CD1c-positive myeloid dendritic cell (primary cell): ENCODE measurements around the gene TMEM121B.
A peak's percentile ranks its signal among the peaks of the same experiment; 100 is the strongest.

Source experiments
- DNase-seq: peaks from one replicate; pipeline ENCODE4 v3.0.0-alpha.2; 2016; ENCODE audit errors: extremely low spot score

TMEM121B gene

DNA sequence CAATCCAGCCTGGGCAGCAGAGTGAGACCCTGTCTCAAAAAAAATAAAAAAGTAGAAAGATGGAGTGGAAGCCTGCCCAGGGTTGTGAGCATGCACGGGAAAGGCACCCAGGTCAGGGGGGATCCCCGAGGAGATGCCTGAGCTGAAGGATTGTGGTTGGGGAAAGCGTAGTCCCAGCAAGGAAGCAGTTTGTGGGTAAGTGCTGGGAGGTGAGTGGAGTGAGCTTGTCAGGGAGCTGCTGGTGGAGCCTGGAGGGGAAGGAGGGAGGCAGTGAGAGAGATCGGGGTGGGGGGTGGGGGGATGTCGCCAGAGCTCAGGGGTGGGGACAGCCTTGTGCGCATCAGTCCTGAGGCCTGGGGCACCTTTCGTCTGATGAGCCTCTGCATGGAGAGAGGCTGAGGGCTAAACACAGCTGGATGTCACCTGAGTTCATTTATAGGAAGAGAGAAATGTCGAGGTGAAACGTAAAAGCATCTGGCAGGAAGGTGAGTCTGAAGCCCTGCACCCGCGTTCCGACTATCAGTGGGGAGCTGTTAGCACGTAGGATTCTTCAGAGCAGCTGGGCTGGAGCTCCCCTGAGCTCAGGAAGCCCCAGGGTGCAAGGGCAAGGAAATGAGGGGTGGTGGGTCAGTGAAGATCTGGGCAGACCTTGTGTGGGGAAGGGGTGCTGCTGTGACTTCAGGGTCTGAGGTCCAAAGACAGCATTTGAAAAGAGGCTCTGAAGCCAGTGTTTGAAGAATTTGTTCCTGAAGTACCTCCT lies 10.2 kb downstream of the TMEM121B start:
- no peak for DNase-seq

DNA sequence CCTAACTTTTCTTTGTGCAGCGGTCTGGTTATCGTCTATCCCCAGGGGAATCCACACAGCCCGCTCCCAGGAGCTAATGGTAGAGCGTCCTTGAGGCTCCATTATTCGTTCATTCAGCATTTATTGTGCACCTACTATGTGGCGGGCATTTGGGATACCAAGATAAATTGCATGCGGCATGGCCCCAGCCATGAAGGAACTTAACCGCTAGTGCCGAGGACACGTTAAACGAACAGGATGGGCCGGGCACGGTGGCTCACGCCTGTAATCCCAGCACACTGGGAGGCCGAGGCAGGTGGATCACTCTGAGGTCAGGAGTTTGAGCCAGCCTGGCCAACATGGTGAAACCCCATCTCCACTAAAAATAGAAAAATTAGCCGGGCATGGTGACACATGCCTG lies 11.2 kb downstream of the TMEM121B start:
- DNase-seq: no peak

DNA sequence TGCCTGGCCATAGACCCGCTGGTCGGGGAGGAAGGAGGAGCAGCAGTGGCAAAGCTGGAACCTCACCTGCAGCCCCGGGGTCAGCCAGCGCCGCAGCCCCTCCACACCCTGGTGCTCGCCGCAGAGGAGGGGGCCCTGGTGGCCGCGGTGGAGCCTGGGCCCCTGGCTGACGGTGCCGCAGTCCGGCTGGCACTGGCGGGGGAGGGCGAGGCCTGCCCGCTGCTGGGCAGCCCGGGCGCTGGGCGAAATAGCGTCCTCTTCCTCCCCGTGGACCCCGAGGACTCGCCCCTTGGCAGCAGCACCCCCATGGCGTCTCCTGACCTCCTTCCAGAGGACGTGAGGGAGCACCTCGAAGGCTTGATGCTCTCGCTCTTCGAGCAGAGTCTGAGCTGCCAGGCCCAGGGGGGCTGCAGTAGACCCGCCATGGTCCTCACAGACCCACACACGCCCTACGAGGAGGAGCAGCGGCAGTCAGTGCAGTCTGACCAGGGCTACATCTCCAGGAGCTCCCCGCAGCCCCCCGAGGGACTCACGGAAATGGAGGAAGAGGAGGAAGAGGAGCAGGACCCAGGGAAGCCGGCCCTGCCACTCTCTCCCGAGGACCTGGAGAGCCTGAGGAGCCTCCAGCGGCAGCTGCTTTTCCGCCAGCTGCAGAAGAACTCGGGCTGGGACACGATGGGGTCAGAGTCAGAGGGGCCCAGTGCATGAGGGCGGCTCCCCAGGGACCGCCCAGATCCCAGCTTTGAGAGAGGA lies 11.9 kb downstream of the TMEM121B start:
- no peak for DNase-seq

GRCh38 chr22:17108256-17109112 lies 12.7 kb downstream of the TMEM121B start:
- no peak for DNase-seq

DNA sequence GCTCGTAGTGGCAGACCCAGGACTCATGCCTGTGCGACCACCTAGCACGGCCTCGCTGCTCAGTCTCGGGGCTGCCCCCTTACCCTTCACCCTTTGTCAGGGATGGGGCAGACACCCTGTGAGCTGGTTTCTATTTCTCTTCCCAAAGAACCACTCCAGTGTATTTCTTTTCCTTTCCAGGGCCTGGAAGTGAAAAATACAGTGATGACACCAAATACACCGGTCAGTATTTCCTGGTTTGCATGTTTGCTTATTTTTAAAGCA lies 13.7 kb downstream of the TMEM121B start:
- no peak for DNase-seq

GRCh38 chr22:17106785-17107546 lies 14.2 kb downstream of the TMEM121B start:
- DNase-seq: peak; percentile 92

DNA sequence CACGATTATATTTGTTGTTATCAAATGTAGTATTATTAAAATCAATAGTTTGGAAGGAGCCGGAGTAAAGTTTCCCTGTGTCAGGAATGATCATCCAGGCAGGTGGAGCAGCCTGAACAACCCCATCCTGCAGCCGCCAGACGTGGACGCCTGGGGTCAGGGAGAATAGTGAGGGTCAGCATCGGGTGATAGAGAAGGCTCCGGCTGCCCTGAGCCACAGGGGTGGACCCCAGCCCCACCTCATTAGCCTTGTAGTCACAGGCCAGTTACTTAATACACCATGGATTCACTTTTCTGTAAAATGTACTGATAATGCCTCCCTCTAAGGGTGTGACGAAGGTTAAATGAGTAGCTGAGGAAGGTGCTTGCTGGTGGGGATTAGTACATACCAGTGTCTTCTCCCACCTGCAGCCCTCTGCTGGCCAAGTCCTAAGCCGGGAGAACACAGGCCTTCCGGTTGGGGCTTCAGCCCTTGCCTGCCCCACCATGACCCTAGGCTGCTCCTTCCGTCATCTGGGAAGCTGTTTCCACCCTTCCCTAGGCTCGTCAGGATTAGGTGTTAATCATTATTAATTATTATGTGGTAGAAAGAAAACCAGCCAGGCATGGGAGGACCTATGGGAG lies 14.9 kb downstream of the TMEM121B start:
- DNase-seq: no peak

DNA sequence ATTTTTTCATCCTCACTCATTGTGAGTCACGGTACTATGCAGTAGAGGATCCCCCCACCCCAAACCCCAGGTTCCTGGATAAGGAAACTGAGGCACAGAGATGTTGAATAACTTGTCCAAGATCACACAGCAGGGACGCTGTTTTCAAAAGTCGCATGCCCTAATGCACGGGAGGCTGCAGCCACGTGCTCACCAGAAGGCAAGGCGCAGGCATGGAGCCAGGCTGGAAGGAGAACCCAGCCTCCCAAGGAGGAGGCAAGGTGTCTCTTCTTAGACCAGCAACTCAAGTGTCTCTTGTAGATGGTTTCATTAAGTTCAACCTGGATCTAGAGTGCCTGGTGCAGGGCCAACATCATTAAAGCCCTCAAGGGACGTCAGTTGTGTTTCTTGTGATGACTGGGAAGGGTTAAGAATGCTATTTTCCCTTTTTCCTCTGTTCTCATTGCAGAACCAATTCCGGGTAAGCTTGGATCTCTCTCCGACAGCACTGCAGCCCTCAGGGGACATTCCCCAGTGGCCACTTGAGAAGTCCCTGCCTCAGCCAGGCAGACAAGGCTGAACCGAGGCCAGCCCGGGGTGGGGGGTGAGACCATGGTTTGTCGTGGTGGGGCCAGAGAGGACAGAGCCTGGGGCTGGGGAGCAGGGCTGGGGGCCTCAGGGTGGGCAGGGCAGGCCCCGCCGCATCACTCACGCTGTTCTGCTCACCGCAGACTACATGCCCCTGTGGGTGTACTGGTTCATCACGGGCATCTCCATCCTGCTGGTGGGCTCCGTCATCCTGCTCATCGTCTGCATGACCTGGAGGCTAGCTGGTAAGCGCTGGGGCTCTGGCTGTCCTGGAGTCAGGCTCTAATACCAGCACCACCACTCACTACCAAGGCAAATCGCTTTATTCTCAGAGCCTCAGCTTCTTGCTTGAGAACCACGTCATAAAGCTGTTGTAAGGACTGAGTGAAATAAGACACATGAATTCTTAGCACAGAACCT lies 15.7 kb downstream of the TMEM121B start:
- DNase-seq: no peak

GRCh38 chr22:17104336-17104935 lies 16.7 kb downstream of the TMEM121B start:
- DNase-seq: no peak

DNA sequence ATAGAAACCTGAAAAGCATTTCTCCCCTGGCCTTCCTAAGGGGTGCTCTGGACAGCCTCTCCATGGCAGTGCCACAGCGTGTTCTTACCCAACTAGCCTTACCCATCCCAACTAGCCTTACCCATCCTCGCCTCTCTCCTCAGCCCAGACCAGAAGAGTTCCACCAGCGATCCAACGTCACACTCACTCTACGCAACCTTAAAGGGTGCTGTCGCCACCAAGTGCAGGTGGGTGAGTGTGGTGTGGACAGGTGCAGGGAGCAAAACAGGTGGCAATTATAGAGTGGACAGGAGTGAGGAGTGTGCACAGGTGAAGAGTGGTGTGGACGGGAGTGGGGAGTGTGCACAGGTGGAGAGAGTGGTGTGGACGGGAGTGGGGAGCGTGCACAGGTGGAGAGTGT lies 17.8 kb downstream of the TMEM121B start:
- no peak for DNase-seq

- DNase-seq: peak; percentile 82
Observed at GRCh38 chr22:17102297-17102667, 18.9 kb downstream of the TMEM121B start.

- DNase-seq: peak; percentile 88
Observed at GRCh38 chr22:17101475-17102296, 19.5 kb downstream of the TMEM121B start.

GRCh38 chr22:17100621-17101020 lies 20.5 kb downstream of the TMEM121B start:
- DNase-seq: peak; percentile 47

DNA sequence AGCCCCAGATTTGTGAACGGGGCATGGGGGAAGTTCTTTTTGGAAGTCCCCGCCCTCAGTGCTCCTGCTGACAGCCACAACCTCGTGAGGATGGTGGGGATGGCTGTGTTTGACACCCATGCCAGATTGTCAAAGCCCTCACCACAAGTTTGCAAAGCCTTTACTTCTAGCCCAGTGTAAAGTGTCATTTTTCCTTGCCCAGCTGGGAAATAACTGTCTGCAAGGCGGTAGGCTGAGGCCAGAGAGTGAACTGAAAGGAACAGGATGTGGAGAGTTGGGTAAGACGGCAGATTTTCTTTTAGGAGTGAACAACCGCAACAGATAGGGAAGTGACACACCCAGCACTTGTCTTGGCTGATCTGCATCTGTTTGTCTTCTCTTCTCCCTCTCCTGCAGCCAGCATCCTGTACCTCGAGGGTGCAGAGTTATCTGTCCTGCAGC lies 22.8 kb downstream of the TMEM121B start:
- DNase-seq: peak; percentile 83

DNA sequence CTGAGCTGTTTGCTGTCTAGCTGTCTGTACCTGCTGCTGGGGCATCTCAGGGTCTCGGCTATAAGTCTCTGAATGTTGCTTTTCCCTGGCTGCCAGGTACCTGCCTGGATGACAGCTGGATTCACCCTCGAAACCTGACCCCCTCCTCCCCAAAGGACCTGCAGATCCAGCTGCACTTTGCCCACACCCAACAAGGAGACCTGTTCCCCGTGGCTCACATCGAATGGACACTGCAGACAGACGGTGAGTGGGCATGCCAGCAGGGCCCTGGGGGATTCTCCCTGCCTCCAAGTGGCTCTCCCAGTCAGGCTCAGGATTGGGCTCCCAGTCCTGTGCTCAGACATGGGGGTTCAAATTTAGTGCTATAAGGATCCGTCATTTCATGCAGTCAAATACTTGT lies 23.5 kb downstream of the TMEM121B start:
- DNase-seq: no peak

DNA sequence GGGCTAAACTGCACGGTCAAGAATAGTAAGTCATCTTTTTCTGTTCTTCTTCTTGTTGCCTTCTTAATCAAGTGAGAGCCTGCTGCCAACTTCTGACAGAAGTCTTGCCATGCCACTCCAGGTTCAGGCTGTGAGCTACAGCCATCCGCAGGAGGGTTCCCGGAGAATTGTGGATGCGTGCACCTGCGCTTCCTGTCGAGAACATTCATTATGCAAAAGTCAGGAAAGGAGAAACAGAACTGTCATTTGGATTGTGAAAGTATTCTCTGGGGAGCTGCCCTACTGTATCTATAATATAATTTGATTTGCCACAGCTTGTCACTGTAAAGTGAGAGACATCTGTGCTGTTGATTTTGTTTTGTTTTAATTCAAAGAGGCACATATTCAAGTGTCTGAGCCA lies 24.1 kb downstream of the TMEM121B start:
- no peak for DNase-seq

DNA sequence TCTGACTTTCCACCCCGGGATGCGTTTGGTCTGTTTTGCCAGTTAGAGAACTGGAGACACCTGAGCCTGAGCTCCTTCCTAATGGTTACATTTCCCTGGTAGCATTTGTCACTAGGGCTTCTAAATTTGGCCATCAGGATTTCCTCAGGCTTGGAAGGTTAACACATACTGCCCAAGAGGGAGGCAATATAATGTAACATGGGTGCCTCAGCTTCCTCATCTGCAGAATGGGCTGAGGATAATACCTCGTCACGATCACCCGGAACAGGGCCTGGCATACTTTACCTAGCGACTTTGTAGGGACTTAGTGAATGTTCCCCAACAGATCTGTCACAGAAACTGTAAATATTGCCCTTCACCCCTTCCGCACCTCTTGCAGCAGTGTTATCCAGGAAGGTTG lies 25.1 kb downstream of the TMEM121B start:
- DNase-seq: no peak

DNA sequence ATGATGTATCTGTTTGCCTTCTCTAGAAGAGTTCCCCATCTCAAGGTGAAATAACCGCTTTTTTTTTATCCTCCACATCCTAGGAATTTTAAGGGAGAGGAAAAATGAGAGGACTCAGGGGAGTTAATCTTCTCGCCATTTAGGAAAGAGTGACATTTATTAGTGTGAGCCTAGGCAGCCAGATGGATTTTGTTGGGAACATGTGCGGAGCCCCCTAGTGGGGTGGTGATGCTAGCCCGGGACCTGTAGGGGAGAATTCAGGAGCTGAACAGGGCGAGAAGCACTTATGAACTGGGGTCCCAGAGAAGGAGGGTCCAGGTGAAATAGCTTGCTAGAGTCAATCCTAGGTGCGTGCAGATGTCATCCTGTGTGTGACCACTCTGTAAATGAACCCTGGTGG lies 25.6 kb downstream of the TMEM121B start:
- no peak for DNase-seq

- DNase-seq: no peak
Observed at GRCh38 chr22:17093081-17093480, 28.1 kb downstream of the TMEM121B start.
